ENCODE measurements around the gene MEIS1. TPM values are rescaled to one million over a fixed set of nuclear protein-coding genes. Genes with fewer than 3 reads are reported as not detected.

MEIS1 gene
- total RNA-seq, 3 donors from 2014 or later (not counting 1 experiment from before 2014, with no cell fraction given): 2.0 to 5.4 (median 3.6) TPM

GRCh38 chr2:66469214-66469902 lies 34.4 kb downstream of the MEIS1 start:
- no peak for TF ChIP-seq CTCF (IDR thresholded peaks at IDR 0.05)
- ATAC-seq (no peak), DNase-seq (no peak)
- no peaks in the 10 kb centered on the region for H3K9me3 Mint-ChIP-seq
- no peaks in the 10 kb centered on the region for H3K4me1 Mint-ChIP-seq
- Histone ChIP-seq H3K9me3 (ENCODE audit: control insufficient read depth, insufficient read depth, low read length) (no peaks in the 10 kb centered on the region), H3K4me1 (ENCODE audit: control insufficient read depth, insufficient read depth, low read length) (no peaks in the 10 kb centered on the region), H3K27ac (ENCODE audit: low read length) (no peak overlapping the region), H3K27me3 (ENCODE audit: control insufficient read depth, insufficient read depth, low read length) (no peaks in the 10 kb centered on the region), H3K4me3 (ENCODE audit: low read length) (no peak overlapping the region), H3K36me3 (ENCODE audit: control insufficient read depth, insufficient read depth, low read length) (no peaks in the 10 kb centered on the region)
- H3K4me3 Mint-ChIP-seq: no peak overlapping the region
- no peak overlapping the region for H3K27ac Mint-ChIP-seq
- no peaks in the 10 kb centered on the region for H3K36me3 Mint-ChIP-seq
- no peaks in the 10 kb centered on the region for H3K27me3 Mint-ChIP-seq (ENCODE audit: low read depth in 2 of 2)
- intact Hi-C loops (cut with micrococcal nuclease): no loop called here
- WGBS (ENCODE audit: insufficient coverage): 87% methylated on average over 10 of the region's 11 CpGs

GRCh38 chr2:66470199-66470598 lies 35.3 kb downstream of the MEIS1 start:
- no peaks in the 10 kb centered on the region for H3K27me3 Mint-ChIP-seq (ENCODE audit: low read depth in 2 of 2)
- Histone ChIP-seq H3K4me3 (ENCODE audit: low read length) (no peak overlapping the region), H3K27me3 (ENCODE audit: control insufficient read depth, insufficient read depth, low read length) (no peaks in the 10 kb centered on the region), H3K27ac (ENCODE audit: low read length) (no peak overlapping the region), H3K36me3 (ENCODE audit: control insufficient read depth, insufficient read depth, low read length) (no peaks in the 10 kb centered on the region), H3K4me1 (ENCODE audit: control insufficient read depth, insufficient read depth, low read length) (no peaks in the 10 kb centered on the region), H3K9me3 (ENCODE audit: control insufficient read depth, insufficient read depth, low read length) (no peaks in the 10 kb centered on the region)
- no peaks in the 10 kb centered on the region for H3K36me3 Mint-ChIP-seq
- ATAC-seq: no peak
- H3K9me3 Mint-ChIP-seq: no peaks in the 10 kb centered on the region
- no peak for TF ChIP-seq CTCF (IDR thresholded peaks at IDR 0.05)
- no peak overlapping the region for H3K4me3 Mint-ChIP-seq
- 40% methylated on average over 1 of the region's 2 CpGs for WGBS (ENCODE audit: insufficient coverage)
- H3K4me1 Mint-ChIP-seq: no peaks in the 10 kb centered on the region
- H3K27ac Mint-ChIP-seq: no peak overlapping the region
- no peak for DNase-seq
- intact Hi-C loops (cut with micrococcal nuclease): no loop called here

- no peak for ATAC-seq
- intact Hi-C loops (cut with micrococcal nuclease): no loop called here
- no peak for DNase-seq
- H3K27ac Mint-ChIP-seq: no peak overlapping the region
- Histone ChIP-seq H3K9me3 (ENCODE audit: control insufficient read depth, insufficient read depth, low read length) (no peaks in the 10 kb centered on the region), H3K27me3 (ENCODE audit: control insufficient read depth, insufficient read depth, low read length) (no peaks in the 10 kb centered on the region), H3K4me1 (ENCODE audit: control insufficient read depth, insufficient read depth, low read length) (no peaks in the 10 kb centered on the region), H3K27ac (ENCODE audit: low read length) (no peak overlapping the region), H3K36me3 (ENCODE audit: control insufficient read depth, insufficient read depth, low read length) (no peaks in the 10 kb centered on the region), H3K4me3 (ENCODE audit: low read length) (no peak overlapping the region)
- no peaks in the 10 kb centered on the region for H3K36me3 Mint-ChIP-seq
- H3K27me3 Mint-ChIP-seq (ENCODE audit: low read depth in 2 of 2): peaks cover 0 to 5% of the 10 kb centered on the region in 2 donors
- H3K4me1 Mint-ChIP-seq: no peaks in the 10 kb centered on the region
- TF ChIP-seq CTCF (IDR thresholded peaks at IDR 0.05): no peak
- no peaks in the 10 kb centered on the region for H3K9me3 Mint-ChIP-seq
- no peak overlapping the region for H3K4me3 Mint-ChIP-seq
- 87% methylated on average over 4 of the region's 5 CpGs for WGBS (ENCODE audit: insufficient coverage)
These were observed 37.4 kb downstream of the MEIS1 start for GRCh38 chr2:66472225-66472843.

All from natural killer cell (primary cell).